A549 (cell line): Measurements from ENCODE around the gene DRGX. TPM values are rescaled to one million over a fixed set of nuclear protein-coding genes. Genes with fewer than 3 reads are reported as not detected.

Source experiments
- ATAC-seq, 2 experiments: fragments of 200-7000 bp in 1 of 2; fragments of >200 bp in 1 of 2; cut with Nextera tagmentation in 1 of 2; cut with Tn5 transposase in 1 of 2; 3 replicates each; pipeline versions ENCODE4 v1.8.0 to v1.9.1; 2018 to 2020; ENCODE audit warnings: mild to moderate bottlenecking in 1 of 2, moderate library complexity in 1 of 2
- CTCF ChIA-PET: fragments of 300-600 bp; sonication (Branson Sonifier 250); formaldehyde crosslinking; extraction: SDS; loops from one replicate; lab custom pipeline; 2021; ENCODE audit warnings: antibody characterized with exemption, inconsistent platforms; lab: Yijun Ruan, JAX
- POLR2A ChIA-PET: fragments of 350-600 bp; formaldehyde crosslinking; extraction: SDS; loops from one replicate; lab custom pipeline; 2021; ENCODE audit warnings: antibody characterized with exemption, inconsistent platforms; lab: Yijun Ruan, JAX
- DNase-seq, 2 experiments: peaks; one replicate each; pipeline versions ENCODE4 v3.0.0 to v3.0.0-alpha.2; 2011 to 2016; ENCODE audit warnings: low read depth in 1 of 2, low spot score in 1 of 2
- FAIRE-seq: peaks from 2 replicates; lab custom pipeline; 2011; peaks lifted over from hg19 to GRCh38; lab: Jason Lieb, UNC
- H3K27ac ChIP-seq, 2 experiments: fragments of >200 bp; sonication (Bioruptor Twin); formaldehyde crosslinking; 3 replicates each; pipeline ENCODE4 v1.5.1; 2016 to 2017
- H3K4me1 ChIP-seq: fragments of >200 bp; sonication (Bioruptor Twin); formaldehyde crosslinking; 3 replicates; pipeline ENCODE4 v1.6.1; 2016
- H3K4me2 ChIP-seq: fragments of >200 bp; sonication (Bioruptor Twin); formaldehyde crosslinking; 3 replicates; pipeline ENCODE4 v1.6.1; 2016
- H3K4me3 ChIP-seq: fragments of >200 bp; sonication (Bioruptor Twin); formaldehyde crosslinking; 3 replicates; pipeline ENCODE4 v1.5.1; 2016
- H3K9me3 ChIP-seq: fragments of >200 bp; sonication (Bioruptor Twin); formaldehyde crosslinking; 3 replicates; pipeline ENCODE4 v1.6.1; 2016
- BCL3 ChIP-seq: fragments of >200 bp; sonication (Bioruptor Twin); formaldehyde crosslinking; IDR thresholded peaks from 3 replicates; pipeline ENCODE4 v1.6.1; 2016
- CBX8 ChIP-seq: fragments of 200-600 bp; sonication (generic); IDR thresholded peaks from 2 replicates; pipeline ENCODE4 v1.6.1; 2016
- CHD2 ChIP-seq: fragments of 150-350 bp; IDR thresholded peaks from 2 replicates; pipeline ENCODE4 v1.6.1; 2014; ENCODE audit warnings: low read length; ENCODE audit not compliant: partially characterized antibody
- CHD4 ChIP-seq: fragments of 200-600 bp; sonication (generic); IDR thresholded peaks from 2 replicates; pipeline ENCODE4 v1.6.1; 2016; ENCODE audit warnings: antibody characterized with exemption, mild to moderate bottlenecking, borderline replicate concordance
- EHF ChIP-seq: fragments of 250-450 bp; sonication (Bioruptor Pico); IDR thresholded peaks from 2 replicates; pipeline ENCODE4 v1.5.0; 2020; ENCODE audit warnings: mild to moderate bottlenecking
- EHMT2 ChIP-seq: fragments of 200-600 bp; sonication (generic); IDR thresholded peaks from 2 replicates; pipeline ENCODE4 v1.6.1; 2016; ENCODE audit warnings: antibody characterized with exemption, low read depth, mild to moderate bottlenecking, moderate library complexity
- ESRRA ChIP-seq: fragments of 150-350 bp; IDR thresholded peaks from 2 replicates; pipeline ENCODE4 v1.6.1; 2014; ENCODE audit warnings: mild to moderate bottlenecking, low read length, borderline replicate concordance
- FOSL2 ChIP-seq, 2 experiments: fragments of 450-650 bp in 1 of 2; fragments of >200 bp in 1 of 2; sonication (Bioruptor Twin) in 1 of 2; formaldehyde crosslinking; IDR thresholded peaks; 2 replicates each; pipeline versions ENCODE4 v1.5.0 to v1.6.1; 2016 to 2020; ENCODE audit warnings: mild to moderate bottlenecking in 1 of 2, moderate library complexity in 1 of 2
- GATA3 ChIP-seq: IDR thresholded peaks from 2 replicates; pipeline ENCODE4 v1.6.1; 2012; ENCODE audit warnings: borderline replicate concordance
- HDAC2 ChIP-seq: fragments of 200-600 bp; sonication (generic); IDR thresholded peaks from 2 replicates; pipeline ENCODE4 v1.6.1; 2016
- HEYL ChIP-seq: fragments of 250-450 bp; sonication (Bioruptor Pico); IDR thresholded peaks from 2 replicates; pipeline ENCODE4 v1.8.0; 2021; ENCODE audit warnings: mild to moderate bottlenecking, moderate library complexity
- HMGXB4 ChIP-seq: fragments of 250-450 bp; sonication (Bioruptor Pico); IDR thresholded peaks from 2 replicates; pipeline ENCODE4 v1.5.0; 2021; ENCODE audit warnings: mild to moderate bottlenecking, moderate library complexity, borderline replicate concordance
- HOXA7 ChIP-seq: fragments of 250-450 bp; sonication (Bioruptor Pico); IDR thresholded peaks from 2 replicates; pipeline ENCODE4 v1.5.0; 2020; ENCODE audit warnings: mild to moderate bottlenecking, moderate library complexity
- MAFK ChIP-seq: fragments of 450-650 bp; IDR thresholded peaks from 2 replicates; pipeline ENCODE4 v1.6.1; 2014; ENCODE audit not compliant: partially characterized antibody
- MAZ ChIP-seq: fragments of 150-350 bp; IDR thresholded peaks from 2 replicates; pipeline ENCODE4 v1.6.1; 2014; ENCODE audit warnings: antibody characterized with exemption, low read depth, low read length, borderline replicate concordance
- MYC ChIP-seq: IDR thresholded peaks from 2 replicates; pipeline ENCODE4 v1.6.1; 2012; ENCODE audit warnings: mild to moderate bottlenecking, inconsistent platforms, low read length, improper control_type of control experiment, borderline replicate concordance
- NR3C1 ChIP-seq: fragments of >200 bp; sonication (Bioruptor Twin); formaldehyde crosslinking; IDR thresholded peaks from 3 replicates; pipeline ENCODE4 v1.6.1; 2017
- PBX3 ChIP-seq: IDR thresholded peaks from 2 replicates; pipeline ENCODE4 v1.6.1; 2012
- POLR2A ChIP-seq: IDR thresholded peaks from 2 replicates; pipeline ENCODE4 v1.6.1; 2012; ENCODE audit warnings: mild to moderate bottlenecking, low read length
- POLR2AphosphoS2 ChIP-seq: conservative IDR thresholded peaks from 2 replicates; pipeline ENCODE4 v1.6.1; 2012; ENCODE audit warnings: low read length, improper control_type of control experiment, inconsistent platforms
- RCOR1 ChIP-seq: fragments of 150-350 bp; IDR thresholded peaks from 2 replicates; pipeline ENCODE4 v1.6.1; 2014; ENCODE audit warnings: antibody characterized with exemption, low read length, low read depth
- REST ChIP-seq: fragments of 200-600 bp; sonication (generic); IDR thresholded peaks from 2 replicates; pipeline ENCODE4 v1.6.1; 2016; ENCODE audit warnings: antibody characterized with exemption, mild to moderate bottlenecking, moderate library complexity
- TP53 ChIP-seq: fragments of 250-450 bp; sonication (Bioruptor Pico); IDR thresholded peaks from 2 replicates; pipeline ENCODE4 v1.5.0; 2021; ENCODE audit warnings: mild to moderate bottlenecking, moderate library complexity
- USF2 ChIP-seq: fragments of 450-650 bp; IDR thresholded peaks from 2 replicates; pipeline ENCODE4 v1.6.1; 2014; ENCODE audit warnings: antibody characterized with exemption
- ZFP36 ChIP-seq: fragments of 450-650 bp; IDR thresholded peaks from 2 replicates; pipeline ENCODE4 v1.6.1; 2014; ENCODE audit warnings: borderline replicate concordance; ENCODE audit not compliant: partially characterized antibody
- ZSCAN20 ChIP-seq: fragments of 250-450 bp; sonication (Bioruptor Pico); IDR thresholded peaks from 2 replicates; pipeline ENCODE4 v1.8.0; 2022; ENCODE audit warnings: mild to moderate bottlenecking, moderate library complexity
- WGBS: methylation state at CpG from one replicate; pipeline ENCODE4 v1.1.6; 2017; ENCODE audit errors: missing lambda C conversion rate; 5-methylcytosine and 5-hydroxymethylcytosine counted together
- polyA plus RNA-seq, 4 experiments: library from polyadenylated mRNA; depleted of rRNA in 3 of 4; stranded (reverse); fragments of >200 nt; fragmentation: RNase III in 1 of 4; extraction: RNeasy Plus Mini Kit Qiagen cat#74134 plus additional on column Dnase treatment in 1 of 4; gene quantifications; 2 replicates in 3 of 4; 3 replicates in 1 of 4; pipeline ENCODE4 v1.2.3, GENCODE V29; 2011 to 2017

Gene DRGX
- polyA plus RNA-seq, 2 of the 4 experiments (the other 2 are of a cell fraction) = not detected

GRCh38 chr10:49433069-49433468, 37.2 kb upstream of the DRGX start:
- Histone ChIP-seq H3K4me3 (no peak overlapping the region), H3K27ac (no peak overlapping the region), H3K4me2 (no peak overlapping the region), H3K4me1 (no peaks in the 10 kb centered on the region), H3K9me3 (peaks cover 6% of the 10 kb centered on the region; the same call in 1 of the 3 replicates)
- ChIA-PET POLR2A (no interaction called here), CTCF (no interaction called here)
- ATAC-seq (no peak), FAIRE-seq (no peak), DNase-seq (no peak)
- WGBS = 10% methylated on average over 2 of the region's 2 CpGs
- TF ChIP-seq CHD4 = no peak

GRCh38 chr10:49431426-49431825, 35.5 kb upstream of the DRGX start:
- TF ChIP-seq HDAC2 (no peak), GATA3 (no peak), RCOR1 (no peak), EHF (CRISPR knock-in tag) (no peak), MAZ (no peak), NR3C1 (no peak), ZFP36 (no peak), REST (no peak), TP53 (CRISPR knock-in tag) (no peak), FOSL2 (IDR thresholded peaks at IDR 0.05) (no peak), FOSL2 (CRISPR knock-in tag; IDR thresholded peaks at IDR 0.05) (no peak), CHD2 (no peak), BCL3 (no peak)
- H3K4me2 ChIP-seq = no peak overlapping the region
- H3K4me1 ChIP-seq = no peaks in the 10 kb centered on the region
- H3K9me3 ChIP-seq = peaks cover 6% of the 10 kb centered on the region; the same call in 1 of the 3 replicates
- no peak for DNase-seq
- ATAC-seq = no peak
- CTCF ChIA-PET = no interaction called here
- no peak for FAIRE-seq
- no peak overlapping the region for H3K4me3 ChIP-seq
- 10% methylated on average over 2 of the region's 2 CpGs for WGBS
- POLR2A ChIA-PET = no interaction called here
- H3K27ac ChIP-seq = no peak overlapping the region

- ChIA-PET POLR2A (no interaction called here), CTCF (interaction anchor here (1.3 kb wide), 1 partner anchor 22 kb away, joined by 7 read pairs; no protein-coding TSS in a partner anchor)
- DNase-seq (no peak), FAIRE-seq (no peak), ATAC-seq (no peak)
- Histone ChIP-seq H3K9me3 (peaks cover 6% of the 10 kb centered on the region; the same call in 1 of the 3 replicates), H3K4me1 (no peaks in the 10 kb centered on the region), H3K4me3 (no peak overlapping the region), H3K27ac (no peak overlapping the region), H3K4me2 (no peak overlapping the region)
- 9% methylated on average over 5 of the region's 5 CpGs for WGBS
- no peak for TF ChIP-seq CBX8
- no peak for TF ChIP-seq POLR2AphosphoS2
- no peak for TF ChIP-seq MYC
- no peak for TF ChIP-seq PBX3
- no peak for TF ChIP-seq HMGXB4 (CRISPR knock-in tag)
- TF ChIP-seq BCL3 = no peak
- TF ChIP-seq USF2 = no peak
- TF ChIP-seq HOXA7 (CRISPR knock-in tag) = no peak
- TF ChIP-seq MAFK = no peak
- TF ChIP-seq EHMT2 = no peak
- TF ChIP-seq ZSCAN20 (CRISPR knock-in tag) = no peak
- no peak for TF ChIP-seq HEYL
- no peak for TF ChIP-seq RCOR1
- TF ChIP-seq POLR2A = no peak
- TF ChIP-seq ESRRA = no peak
These were observed 33.6 kb upstream of the DRGX start for GRCh38 chr10:49429458-49429857.
